ENCODE results near the gene RNF138. TPM values are rescaled to one million over a fixed set of nuclear protein-coding genes. Genes with fewer than 3 reads are reported as not detected.

The RNF138 gene
- total RNA-seq, 4 donors from 2014 or later, result 10.7 to 62.7 (median 27.4) TPM

DNA sequence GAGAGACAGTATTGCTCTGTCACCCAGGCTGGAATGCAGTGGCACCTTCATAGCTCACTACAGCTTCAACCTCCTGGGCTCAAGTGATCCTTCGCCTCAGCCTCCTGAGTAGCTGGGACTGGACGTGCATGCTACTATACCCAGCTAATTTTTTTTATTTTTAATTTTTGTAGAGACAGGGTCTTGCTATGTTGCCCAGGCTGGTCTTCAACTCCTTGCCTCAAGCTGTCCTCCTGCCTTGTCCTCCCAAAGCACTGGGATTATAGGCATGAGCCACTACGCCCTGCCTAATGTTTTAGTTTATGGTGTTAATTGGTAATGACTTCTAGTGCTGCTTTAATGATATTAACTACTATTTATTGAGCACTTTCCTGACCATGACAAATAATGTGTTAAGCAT, 18.3 kb downstream of the RNF138 start:
- H3K27me3 ChIP-seq, result no peaks in the 10 kb centered on the region
- H3K36me3 ChIP-seq, result no peaks in the 10 kb centered on the region
- no peaks in the 10 kb centered on the region for H3K9me3 ChIP-seq
- no peak overlapping the region for H3K4me3 ChIP-seq (replicated peaks in 1 of 3)
- intact Hi-C loops (cut with DNase I), result no loop called here
- no peak overlapping the region for H3K27ac ChIP-seq
- H3K4me1 ChIP-seq, result no peaks in the 10 kb centered on the region
- TF ChIP-seq, protein P1, sequence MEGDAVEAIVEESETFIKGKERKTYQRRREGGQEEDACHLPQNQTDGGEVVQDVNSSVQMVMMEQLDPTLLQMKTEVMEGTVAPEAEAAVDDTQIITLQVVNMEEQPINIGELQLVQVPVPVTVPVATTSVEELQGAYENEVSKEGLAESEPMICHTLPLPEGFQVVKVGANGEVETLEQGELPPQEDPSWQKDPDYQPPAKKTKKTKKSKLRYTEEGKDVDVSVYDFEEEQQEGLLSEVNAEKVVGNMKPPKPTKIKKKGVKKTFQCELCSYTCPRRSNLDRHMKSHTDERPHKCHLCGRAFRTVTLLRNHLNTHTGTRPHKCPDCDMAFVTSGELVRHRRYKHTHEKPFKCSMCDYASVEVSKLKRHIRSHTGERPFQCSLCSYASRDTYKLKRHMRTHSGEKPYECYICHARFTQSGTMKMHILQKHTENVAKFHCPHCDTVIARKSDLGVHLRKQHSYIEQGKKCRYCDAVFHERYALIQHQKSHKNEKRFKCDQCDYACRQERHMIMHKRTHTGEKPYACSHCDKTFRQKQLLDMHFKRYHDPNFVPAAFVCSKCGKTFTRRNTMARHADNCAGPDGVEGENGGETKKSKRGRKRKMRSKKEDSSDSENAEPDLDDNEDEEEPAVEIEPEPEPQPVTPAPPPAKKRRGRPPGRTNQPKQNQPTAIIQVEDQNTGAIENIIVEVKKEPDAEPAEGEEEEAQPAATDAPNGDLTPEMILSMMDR (IDR thresholded peaks at IDR 0.05), result no peak
- TF ChIP-seq POLR2A (IDR thresholded peaks at IDR 0.05), result no peak
- WGBS, 2 donors, result 97 to 99% methylated on average over 3 of the region's 3 CpGs
- no peak for DNase-seq

DNA sequence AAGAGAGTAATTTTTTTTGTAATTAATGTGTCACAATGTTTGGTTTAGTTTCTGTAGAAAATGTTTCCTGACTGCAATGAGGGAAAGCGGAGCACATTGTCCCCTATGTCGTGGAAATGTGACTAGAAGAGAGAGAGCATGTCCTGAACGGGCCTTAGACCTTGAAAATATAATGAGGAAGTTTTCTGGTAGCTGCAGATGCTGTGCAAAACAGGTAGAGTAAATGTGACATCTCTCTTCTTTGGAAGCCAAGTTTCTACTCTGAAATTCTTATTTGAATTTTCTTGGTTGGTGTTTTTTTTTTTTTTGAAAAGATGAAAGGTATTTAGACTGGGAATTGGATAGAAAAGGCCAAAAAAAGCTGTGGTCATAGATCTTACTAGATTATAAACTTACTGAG, 20.0 kb downstream of the RNF138 start:
- H3K4me3 ChIP-seq (replicated peaks in 1 of 3), result no peak overlapping the region
- no peaks in the 10 kb centered on the region for H3K27me3 ChIP-seq
- WGBS, 2 donors, result 83 to 86% methylated on average over 3 of the region's 3 CpGs
- H3K36me3 ChIP-seq, result no peaks in the 10 kb centered on the region
- no peaks in the 10 kb centered on the region for H3K9me3 ChIP-seq
- no peaks in the 10 kb centered on the region for H3K4me1 ChIP-seq
- TF ChIP-seq POLR2A (IDR thresholded peaks at IDR 0.05), result no peak
- TF ChIP-seq, protein P1 (IDR thresholded peaks at IDR 0.05), result no peak
- intact Hi-C loops (cut with DNase I), result no loop called here
- no peak for DNase-seq
- H3K27ac ChIP-seq, result no peak overlapping the region

- no peaks in the 10 kb centered on the region for H3K9me3 ChIP-seq
- no peak overlapping the region for H3K4me3 ChIP-seq (replicated peaks in 1 of 3)
- H3K27ac ChIP-seq, result no peak overlapping the region
- H3K4me1 ChIP-seq, result no peaks in the 10 kb centered on the region
- WGBS, 2 donors, result 91 to 94% methylated on average over 4 of the region's 4 CpGs
- H3K27me3 ChIP-seq, result no peaks in the 10 kb centered on the region
- H3K36me3 ChIP-seq, result no peaks in the 10 kb centered on the region
- TF ChIP-seq, protein P1 (IDR thresholded peaks at IDR 0.05), result no peak
- no peak for TF ChIP-seq POLR2A (IDR thresholded peaks at IDR 0.05)
- no peak for DNase-seq
- intact Hi-C loops (cut with DNase I), result no loop called here
Observed at GRCh38 chr18:32112826-32113225, 21.2 kb downstream of the RNF138 start.

DNA sequence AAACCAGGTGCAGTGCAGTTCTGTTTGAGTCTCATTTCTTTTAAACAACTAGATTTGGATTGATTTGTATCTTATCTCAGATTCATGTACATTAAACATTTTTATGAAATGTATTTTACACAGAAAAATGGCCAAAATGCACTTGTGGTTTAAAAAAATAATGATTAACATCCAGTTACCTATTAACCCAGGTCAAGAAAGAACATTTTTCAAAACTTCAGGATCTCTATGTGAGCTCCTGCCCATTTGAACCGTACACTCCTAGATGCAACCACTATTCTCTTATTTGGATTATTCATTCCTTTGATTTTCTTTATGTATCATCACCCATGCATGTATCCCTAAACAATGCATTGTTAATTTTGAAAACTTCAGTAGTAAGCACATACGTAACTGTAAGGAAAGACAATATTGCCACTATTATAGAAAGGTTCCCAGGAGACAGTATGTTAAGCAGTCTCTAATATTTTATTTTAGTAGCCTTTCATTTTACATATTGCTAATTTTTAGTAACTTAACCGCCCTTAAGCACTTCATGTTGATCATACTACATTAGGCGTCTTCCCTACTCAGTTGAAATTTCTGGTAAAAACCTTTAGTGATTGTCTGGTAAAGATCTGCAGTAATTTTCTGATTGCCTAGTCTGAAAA, 22.7 kb downstream of the RNF138 start:
- TF ChIP-seq, protein P1 (IDR thresholded peaks at IDR 0.05), result no peak
- TF ChIP-seq POLR2A (IDR thresholded peaks at IDR 0.05), result no peak
- H3K4me1 ChIP-seq, result no peaks in the 10 kb centered on the region
- intact Hi-C loops (cut with DNase I), result no loop called here
- no peaks in the 10 kb centered on the region for H3K36me3 ChIP-seq
- H3K9me3 ChIP-seq, result no peaks in the 10 kb centered on the region
- 97% methylated on average over 4 of the region's 4 CpGs for WGBS, 2 donors
- DNase-seq, result no peak
- no peak overlapping the region for H3K27ac ChIP-seq
- no peaks in the 10 kb centered on the region for H3K27me3 ChIP-seq
- H3K4me3 ChIP-seq (replicated peaks in 1 of 3), result no peak overlapping the region

GRCh38 chr18:32122039-32122438, 30.4 kb downstream of the RNF138 start:
- no peaks in the 10 kb centered on the region for H3K9me3 ChIP-seq
- no peak for DNase-seq
- 92 to 96% methylated on average over 5 of the region's 5 CpGs for WGBS, 2 donors
- no peak overlapping the region for H3K4me3 ChIP-seq (replicated peaks in 1 of 3)
- H3K36me3 ChIP-seq, result peaks cover 3 to 7% of the 10 kb centered on the region in 2 donors
- TF ChIP-seq, protein P1 (IDR thresholded peaks at IDR 0.05), result no peak
- no peak for TF ChIP-seq POLR2A (IDR thresholded peaks at IDR 0.05)
- H3K4me1 ChIP-seq, result no peaks in the 10 kb centered on the region
- no peaks in the 10 kb centered on the region for H3K27me3 ChIP-seq
- intact Hi-C loops (cut with DNase I), result no loop called here
- H3K27ac ChIP-seq, result no peak overlapping the region

Data from thyroid gland (tissue), 4 donors.